Gastroesophageal sphincter (tissue), 4 donors: Measurements from ENCODE around the gene SAMD8. TPM values are rescaled to one million over a fixed set of nuclear protein-coding genes. Genes with fewer than 3 reads are reported as not detected.

Experiments used
- ATAC-seq: fragments of 150-250 bp; one replicate; pipeline ENCODE4 v1.9.1; 2016; ENCODE audit warnings: mild to moderate bottlenecking, moderate library complexity
- H3K27ac ChIP-seq, 4 donors: fragments of 200-600 bp; sonication (generic) in 3 of 4; 1 replicate in 3 of 4; 2 replicates in 1 of 4; pipeline ENCODE4 v1.5.1; 2016 to 2019
- H3K27me3 ChIP-seq: fragments of 200-600 bp; sonication (generic); one replicate; pipeline ENCODE4 v1.5.1; 2019
- H3K36me3 ChIP-seq, 2 donors: fragments of 200-600 bp; sonication (generic); one replicate each; pipeline ENCODE4 v1.5.1; 2019; ENCODE audit warnings: control low read depth in 1 of 2
- H3K4me1 ChIP-seq, 3 donors: fragments of 200-600 bp; sonication (generic); 1 replicate in 2 of 3; 2 replicates in 1 of 3; pipeline ENCODE4 v1.5.1; 2016 to 2019; ENCODE audit warnings: control low read depth in 2 of 3
- H3K4me3 ChIP-seq, 2 donors: fragments of 200-600 bp; sonication (generic); one replicate each; pipeline ENCODE4 v1.5.1; 2019; ENCODE audit warnings: mild to moderate bottlenecking in 1 of 2, moderate library complexity in 1 of 2
- H3K9me3 ChIP-seq, 3 donors: fragments of 200-600 bp; sonication (generic); one replicate each; pipeline ENCODE4 v1.5.1; 2017 to 2019; ENCODE audit warnings: control low read depth in 2 of 3
- CTCF ChIP-seq, 4 experiments: fragments of 200-600 bp in 2 of 4; fragments of 450-650 bp in 2 of 4; sonication (generic) in 1 of 4; IDR thresholded peaks; one replicate each; pipeline ENCODE4 v1.5.1; 2017 to 2019; ENCODE audit warnings: antibody characterized with exemption in 4 of 4, mild to moderate bottlenecking in 2 of 4, moderate library complexity in 2 of 4
- EP300 ChIP-seq: sonication (generic); formaldehyde crosslinking; IDR thresholded peaks from one replicate; pipeline ENCODE4 v1.6.1; 2017; ENCODE audit warnings: antibody characterized with exemption, mild to moderate bottlenecking
- POLR2A ChIP-seq, 2 donors: fragments of 450-650 bp; IDR thresholded peaks; one replicate each; pipeline ENCODE4 v1.6.1; 2017; ENCODE audit warnings: antibody characterized with exemption in 2 of 2, mild to moderate bottlenecking in 2 of 2, moderate library complexity in 1 of 2
- POLR2AphosphoS5 ChIP-seq: sonication (generic); formaldehyde crosslinking; IDR thresholded peaks from one replicate; pipeline ENCODE4 v1.6.1; 2017; ENCODE audit warnings: antibody characterized with exemption
- WGBS, 2 donors: methylation state at CpG; one replicate each; pipeline ENCODE4 v1.1.5; 2018; ENCODE audit warnings: low coverage in 1 of 2; 5-methylcytosine and 5-hydroxymethylcytosine counted together
- total RNA-seq, 4 donors: library from RNA; depleted of rRNA; stranded (reverse); fragments of >200 nt; gene quantifications; one replicate each; pipeline ENCODE4 v1.1.0, GENCODE V29; 2016

SAMD8 gene
- total RNA-seq, 4 donors from 2014 or later: 23.2 to 33.8 (median 30.7) TPM

GRCh38 chr10:75209086-75209920 lies 97.8 kb downstream of the SAMD8 start:
- H3K27ac ChIP-seq: peak overlapping the region; percentile 93 to 100 (median 99)
- H3K36me3 ChIP-seq: peaks cover 0 to 23% of the 10 kb centered on the region in 2 donors
- no peak for ATAC-seq
- peaks cover 3 to 54% (median 17%) of the 10 kb centered on the region in 3 donors for H3K4me1 ChIP-seq
- no peaks in the 10 kb centered on the region for H3K9me3 ChIP-seq
- 78 to 86% methylated on average over 10 to 11 of the region's 16 CpGs for WGBS, 2 donors
- no peak for TF ChIP-seq CTCF (IDR thresholded peaks at IDR 0.05)
- no peak for TF ChIP-seq EP300
- TF ChIP-seq POLR2AphosphoS5: no peak
- no peak for TF ChIP-seq POLR2A (IDR thresholded peaks at IDR 0.05)
- no peaks in the 10 kb centered on the region for H3K27me3 ChIP-seq
- H3K4me3 ChIP-seq: peak overlapping the region; percentile 77 to 79

GRCh38 chr10:75209921-75210281 lies 98.4 kb downstream of the SAMD8 start:
- ATAC-seq: peak; percentile 90
- 0% methylated on average over 1 to 8 of the region's 19 CpGs for WGBS, 2 donors
- Histone ChIP-seq H3K27me3 (no peaks in the 10 kb centered on the region), H3K27ac (peak overlapping the region; percentile 93 to 100 (median 99)), H3K36me3 (peaks cover 0 to 29% of the 10 kb centered on the region in 2 donors), H3K9me3 (no peaks in the 10 kb centered on the region), H3K4me1 (peaks cover 3 to 60% (median 21%) of the 10 kb centered on the region in 3 donors), H3K4me3 (peak overlapping the region; percentile 77 to 79)
- TF ChIP-seq POLR2A (IDR thresholded peaks at IDR 0.05): peak in 1 of 2 donors; percentile 71
- peak; percentile 74 for TF ChIP-seq POLR2AphosphoS5
- no peak for TF ChIP-seq CTCF (IDR thresholded peaks at IDR 0.05)

- H3K4me3 ChIP-seq: peak within 1 kb of the TSS; percentile 77 to 79
- peaks cover 3 to 65% (median 24%) of the 10 kb centered on the region in 3 donors for H3K4me1 ChIP-seq
- peak; percentile 96 for ATAC-seq
- no peak for TF ChIP-seq EP300
- TF ChIP-seq POLR2A (IDR thresholded peaks at IDR 0.05): peak; percentile 91 to 94
- TF ChIP-seq CTCF (IDR thresholded peaks at IDR 0.05): peak in 2 of 4 experiments; percentile 12 to 41
- peak; percentile 94 for TF ChIP-seq POLR2AphosphoS5
- no peaks in the 10 kb centered on the region for H3K9me3 ChIP-seq
- H3K36me3 ChIP-seq: peaks cover 0 to 34% of the 10 kb centered on the region in 2 donors
- H3K27me3 ChIP-seq: no peaks in the 10 kb centered on the region
- H3K27ac ChIP-seq: peak within 1 kb of the TSS; percentile 93 to 100 (median 99)
- WGBS, 2 donors: no CpG with 5 or more reads among the region's 80 CpGs
Observed at GRCh38 chr10:75210282-75211006, 99.0 kb downstream of the SAMD8 start, which contains the start of gene VDAC2. Gene VDAC2 (plus strand): TSS chr10:75210796. CDS start chr10:75211159, 363 bp downstream.

- no peak for ATAC-seq
- no peaks in the 10 kb centered on the region for H3K27me3 ChIP-seq
- H3K4me3 ChIP-seq: peak overlapping the region; percentile 77 to 79
- H3K9me3 ChIP-seq: no peaks in the 10 kb centered on the region
- H3K27ac ChIP-seq: peak overlapping the region; percentile 93 to 100 (median 99)
- peaks cover 0 to 41% of the 10 kb centered on the region in 2 donors for H3K36me3 ChIP-seq
- peaks cover 3 to 72% (median 28%) of the 10 kb centered on the region in 3 donors for H3K4me1 ChIP-seq
- WGBS, 2 donors: 0 to 5% methylated on average over 6 to 9 of the region's 38 CpGs
- TF ChIP-seq POLR2A (IDR thresholded peaks at IDR 0.05) (no peak), EP300 (no peak), POLR2AphosphoS5 (no peak), CTCF (IDR thresholded peaks at IDR 0.05) (peak in 1 of 4 experiments; percentile 2)
Observed at GRCh38 chr10:75211007-75211691, 99.7 kb downstream of the SAMD8 start.
